Activated CD8-positive, alpha-beta T cell treated with anti-CD3 and anti-CD28 coated beads, Interleukin-2, amount 10 ng/mL, durations not matched to agents 7 days and 5 days (primary cell): Measurements from ENCODE around the gene ARHGAP26. TPM values are rescaled to one million over a fixed set of nuclear protein-coding genes. Genes with fewer than 3 reads are reported as not detected.

Source experiments
- ATAC-seq: fragments of 150-1000 bp; cut with Tn5 transposase; one replicate; pipeline ENCODE4 v1.10.0; 2021; ENCODE audit warnings: moderate library complexity
- CTCF ChIA-PET: fragments of 350-600 bp; sonication (Branson Sonifier 250); formaldehyde crosslinking; loops from one replicate; lab custom pipeline; 2021; ENCODE audit warnings: antibody characterized with exemption; lab: Charles Lee
- POLR2A ChIA-PET: fragments of 350-600 bp; sonication (Branson Sonifier 250); formaldehyde crosslinking; loops from one replicate; lab custom pipeline; 2021; ENCODE audit warnings: antibody characterized with exemption; lab: Charles Lee
- DNase-seq: peaks from one replicate; pipeline ENCODE4 v3.0.0-alpha.2; 2020
- H3K27ac Mint-ChIP-seq: one replicate; pipeline ENCODE4 v1.8.0; 2021; ENCODE audit warnings: mild to moderate bottlenecking, mixed read lengths
- H3K27me3 Mint-ChIP-seq: one replicate; pipeline ENCODE4 v1.8.0; 2021; ENCODE audit warnings: low read depth, mixed read lengths
- H3K36me3 Mint-ChIP-seq: one replicate; pipeline ENCODE4 v1.8.0; 2021; ENCODE audit warnings: low read depth, mixed read lengths
- H3K4me1 Mint-ChIP-seq: one replicate; pipeline ENCODE4 v1.8.0; 2021; ENCODE audit warnings: low read depth, mixed read lengths
- H3K4me3 Mint-ChIP-seq: one replicate; pipeline ENCODE4 v1.8.0; 2021; ENCODE audit warnings: mild to moderate bottlenecking, mixed read lengths
- H3K9me3 Mint-ChIP-seq: one replicate; pipeline ENCODE4 v1.8.0; 2022; ENCODE audit warnings: mixed read lengths; ENCODE audit not compliant: insufficient read depth
- total RNA-seq, 2 experiments: library from RNA; stranded (reverse); gene quantifications; one replicate each; pipeline ENCODE4 v1.2.3, GENCODE V29; 2021

ARHGAP26 gene
- total RNA-seq, 2 experiments from 2014 or later = 25.4 to 30.3 TPM

DNA sequence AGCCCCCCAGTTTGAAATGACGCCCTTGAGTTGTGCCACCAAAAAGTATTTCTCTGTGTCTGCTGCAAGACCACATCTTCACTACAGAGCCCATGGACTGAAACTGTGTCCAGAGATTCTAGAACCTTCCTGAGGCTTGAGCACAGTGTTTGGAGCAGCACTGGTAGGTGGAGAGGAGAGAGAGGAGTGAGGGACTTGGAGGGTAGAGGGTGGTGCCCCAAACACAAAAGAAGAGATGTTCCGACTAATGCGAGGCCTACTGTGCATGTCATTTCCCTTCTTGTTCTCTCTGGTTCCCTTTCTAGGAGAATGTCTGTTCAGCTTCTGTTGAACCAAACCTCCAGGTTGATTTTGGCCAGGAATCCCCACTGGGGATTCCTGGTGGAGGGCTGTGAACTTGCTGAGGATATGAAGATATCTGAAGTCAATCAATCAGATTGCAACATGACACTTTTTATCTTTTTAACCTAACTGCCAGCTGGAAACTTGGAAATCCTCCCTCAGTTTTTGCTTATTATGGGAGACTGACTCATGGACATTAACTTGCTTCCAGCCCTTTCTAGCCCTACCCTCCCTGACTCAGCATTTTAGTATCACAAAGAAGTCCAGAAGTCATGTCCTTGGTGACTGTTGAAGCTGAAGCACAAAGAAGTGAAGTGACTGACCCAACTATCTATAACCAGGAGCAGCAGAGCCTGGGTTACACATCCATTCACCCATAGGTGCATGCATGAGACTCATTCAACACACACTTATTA is 478.8 kb downstream of the ARHGAP26 start:
- peaks cover 2% of the 10 kb centered on the region for H3K27me3 Mint-ChIP-seq
- DNase-seq = no peak
- CTCF ChIA-PET = no interaction called here
- POLR2A ChIA-PET = no interaction called here
- no peak overlapping the region for H3K4me3 Mint-ChIP-seq
- no peaks in the 10 kb centered on the region for H3K4me1 Mint-ChIP-seq
- no peaks in the 10 kb centered on the region for H3K9me3 Mint-ChIP-seq
- H3K36me3 Mint-ChIP-seq = no peaks in the 10 kb centered on the region
- no peak overlapping the region for H3K27ac Mint-ChIP-seq
- ATAC-seq = no peak

- H3K27ac Mint-ChIP-seq = no peak overlapping the region
- H3K4me1 Mint-ChIP-seq = no peaks in the 10 kb centered on the region
- POLR2A ChIA-PET = interaction anchor here (0.5 to 0.6 kb wide), 2 partner anchors 22 to 906 kb away, joined by 3 to 4 read pairs; no protein-coding TSS in a partner anchor
These were observed 479.7 kb downstream of the ARHGAP26 start for GRCh38 chr5:143249851-143250250.

GRCh38 chr5:143251190-143251589 is 481.0 kb downstream of the ARHGAP26 start:
- H3K4me1 Mint-ChIP-seq = no peaks in the 10 kb centered on the region
- no peak overlapping the region for H3K4me3 Mint-ChIP-seq

More at GRCh38 chr5:143249851-143250250, 479.7 kb downstream of the ARHGAP26 start:
- CTCF ChIA-PET = no interaction called here
- H3K36me3 Mint-ChIP-seq = no peaks in the 10 kb centered on the region
- no peaks in the 10 kb centered on the region for H3K9me3 Mint-ChIP-seq
- no peak overlapping the region for H3K4me3 Mint-ChIP-seq
- DNase-seq (no peak), ATAC-seq (no peak)
- H3K27me3 Mint-ChIP-seq = peaks cover 2% of the 10 kb centered on the region

DNA sequence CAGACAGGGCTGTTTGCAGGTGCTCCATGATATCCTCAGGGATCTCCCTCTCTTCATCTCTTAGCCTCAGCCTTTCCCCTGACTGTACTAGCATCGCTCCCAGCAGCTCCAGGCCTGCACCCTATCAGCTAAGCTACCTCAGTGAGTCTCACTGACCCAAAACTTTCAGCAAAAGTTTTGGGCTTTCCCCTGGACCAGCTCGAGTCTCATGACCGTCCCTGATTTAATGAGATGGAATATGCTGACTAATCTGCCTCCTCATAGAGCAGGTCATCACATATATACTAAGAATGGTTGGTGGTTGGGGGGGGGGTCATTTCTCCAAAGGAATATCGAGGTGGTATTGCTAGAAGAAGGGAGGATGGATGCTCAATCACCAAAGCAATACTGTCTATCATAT is 481.8 kb downstream of the ARHGAP26 start:
- Mint-ChIP-seq H3K36me3 (no peaks in the 10 kb centered on the region), H3K4me1 (no peaks in the 10 kb centered on the region), H3K27me3 (peaks cover 2% of the 10 kb centered on the region), H3K4me3 (no peak overlapping the region), H3K27ac (no peak overlapping the region), H3K9me3 (no peaks in the 10 kb centered on the region)
- ChIA-PET POLR2A (no interaction called here), CTCF (no interaction called here)
- ATAC-seq (no peak), DNase-seq (no peak)

More at GRCh38 chr5:143251190-143251589, 481.0 kb downstream of the ARHGAP26 start:
- Mint-ChIP-seq H3K36me3 (no peaks in the 10 kb centered on the region), H3K27me3 (peaks cover 2% of the 10 kb centered on the region), H3K27ac (no peak overlapping the region), H3K9me3 (no peaks in the 10 kb centered on the region)
- CTCF ChIA-PET = no interaction called here
- POLR2A ChIA-PET = no interaction called here
- ATAC-seq (no peak), DNase-seq (no peak)

GRCh38 chr5:143254819-143255218 is 484.6 kb downstream of the ARHGAP26 start:
- no peaks in the 10 kb centered on the region for H3K9me3 Mint-ChIP-seq
- ChIA-PET POLR2A (no interaction called here), CTCF (interaction anchor here (0.6 kb wide), 1 partner anchor 29 kb away, joined by 3 read pairs; no protein-coding TSS in a partner anchor)
- H3K27me3 Mint-ChIP-seq = no peaks in the 10 kb centered on the region
- no peak overlapping the region for H3K4me3 Mint-ChIP-seq
- DNase-seq (no peak), ATAC-seq (no peak)
- H3K36me3 Mint-ChIP-seq = no peaks in the 10 kb centered on the region
- H3K4me1 Mint-ChIP-seq = no peaks in the 10 kb centered on the region
- no peak overlapping the region for H3K27ac Mint-ChIP-seq

GRCh38 chr5:143258559-143259253 is 488.5 kb downstream of the ARHGAP26 start:
- no peak overlapping the region for H3K27ac Mint-ChIP-seq
- ATAC-seq (no peak), DNase-seq (no peak)
- ChIA-PET POLR2A (no interaction called here), CTCF (no interaction called here)
- no peaks in the 10 kb centered on the region for H3K4me1 Mint-ChIP-seq
- H3K9me3 Mint-ChIP-seq = no peaks in the 10 kb centered on the region
- no peak overlapping the region for H3K4me3 Mint-ChIP-seq
- H3K36me3 Mint-ChIP-seq = no peaks in the 10 kb centered on the region
- no peaks in the 10 kb centered on the region for H3K27me3 Mint-ChIP-seq

GRCh38 chr5:143259254-143259605 is 489.1 kb downstream of the ARHGAP26 start:
- CTCF ChIA-PET = no interaction called here
- H3K27me3 Mint-ChIP-seq = no peaks in the 10 kb centered on the region

GRCh38 chr5:143261748-143262392 is 491.7 kb downstream of the ARHGAP26 start:
- ChIA-PET CTCF (no interaction called here), POLR2A (no interaction called here)
- Mint-ChIP-seq H3K27me3 (no peaks in the 10 kb centered on the region), H3K9me3 (peaks cover 8% of the 10 kb centered on the region), H3K36me3 (no peaks in the 10 kb centered on the region), H3K4me3 (no peak overlapping the region), H3K27ac (no peak overlapping the region), H3K4me1 (no peaks in the 10 kb centered on the region)
- DNase-seq (no peak), ATAC-seq (no peak)

More at GRCh38 chr5:143259254-143259605, 489.1 kb downstream of the ARHGAP26 start:
- Mint-ChIP-seq H3K9me3 (no peaks in the 10 kb centered on the region), H3K36me3 (no peaks in the 10 kb centered on the region), H3K4me1 (no peaks in the 10 kb centered on the region), H3K27ac (no peak overlapping the region), H3K4me3 (no peak overlapping the region)
- DNase-seq = no peak
- ATAC-seq = no peak
- POLR2A ChIA-PET = no interaction called here

DNA sequence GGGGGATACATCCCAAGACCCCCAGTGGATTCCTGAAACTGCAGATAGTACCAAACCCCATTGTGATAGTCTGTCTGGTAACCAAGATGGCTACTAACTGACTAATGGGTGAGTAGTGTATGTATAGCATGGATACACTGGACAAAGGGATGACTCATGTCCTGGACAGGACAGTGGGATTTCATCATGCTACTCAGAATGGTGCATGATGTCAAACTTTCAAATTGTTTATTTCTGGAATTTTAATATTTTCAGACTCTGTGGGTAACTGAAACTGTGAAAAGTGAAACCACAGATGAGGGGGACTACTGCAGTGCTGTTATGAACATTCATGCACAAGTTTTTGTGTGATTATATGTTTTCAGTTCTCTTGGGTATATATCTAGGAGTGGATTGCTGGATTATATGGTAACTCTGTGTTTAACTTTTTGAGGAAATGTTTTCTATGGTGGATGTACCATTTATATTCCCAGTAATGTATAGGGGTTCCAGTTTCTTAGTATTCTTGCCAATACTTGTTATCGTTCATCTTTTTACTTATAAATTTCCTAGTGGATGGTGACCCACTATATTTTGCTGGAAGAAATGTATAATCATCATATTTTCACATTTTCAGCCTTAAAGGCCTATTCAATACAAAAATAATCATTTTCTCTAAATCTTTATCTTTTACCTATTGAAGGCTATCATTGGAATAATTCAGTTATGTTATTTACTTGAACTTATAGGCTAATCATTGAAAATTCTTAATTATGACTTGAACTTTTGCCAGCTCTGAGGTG is 492.4 kb downstream of the ARHGAP26 start:
- Mint-ChIP-seq H3K9me3 (peaks cover 9% of the 10 kb centered on the region), H3K27ac (no peak overlapping the region), H3K27me3 (no peaks in the 10 kb centered on the region), H3K4me3 (no peak overlapping the region), H3K36me3 (peaks cover 1% of the 10 kb centered on the region), H3K4me1 (no peaks in the 10 kb centered on the region)
- ChIA-PET CTCF (no interaction called here), POLR2A (no interaction called here)
- DNase-seq = no peak
- no peak for ATAC-seq

DNA sequence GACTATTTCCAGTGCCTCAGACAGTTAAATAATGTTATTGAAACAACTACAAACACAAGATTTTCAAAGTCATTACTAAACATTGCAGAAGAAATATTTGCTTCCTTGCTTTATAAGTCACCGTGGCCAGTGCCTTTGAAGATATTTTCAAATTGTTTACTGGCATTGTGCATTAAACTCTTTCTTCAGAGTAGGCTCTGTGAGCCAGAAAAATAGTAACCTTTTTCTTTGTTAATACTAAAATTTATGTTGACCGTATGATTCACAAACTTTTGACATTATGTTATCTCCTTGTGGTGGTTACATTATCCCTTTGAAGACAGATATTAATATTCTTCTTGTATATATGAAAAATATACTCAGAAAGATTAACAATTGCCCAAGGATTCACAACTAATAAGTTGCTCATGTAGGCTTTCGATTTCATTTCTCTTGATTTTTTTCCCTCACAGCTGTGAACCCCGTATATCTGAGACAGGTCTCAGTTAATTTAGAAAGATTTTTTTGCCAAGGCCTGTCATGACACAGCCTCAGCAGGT is 493.2 kb downstream of the ARHGAP26 start:
- DNase-seq = no peak
- no peaks in the 10 kb centered on the region for H3K4me1 Mint-ChIP-seq
- ChIA-PET POLR2A (no interaction called here), CTCF (no interaction called here)
- peaks cover 9% of the 10 kb centered on the region for H3K9me3 Mint-ChIP-seq
- H3K36me3 Mint-ChIP-seq = peaks cover 1% of the 10 kb centered on the region
- H3K4me3 Mint-ChIP-seq = no peak overlapping the region
- H3K27me3 Mint-ChIP-seq = no peaks in the 10 kb centered on the region
- H3K27ac Mint-ChIP-seq = no peak overlapping the region
- no peak for ATAC-seq

- DNase-seq (no peak), ATAC-seq (no peak)
- ChIA-PET POLR2A (no interaction called here), CTCF (no interaction called here)
- H3K4me1 Mint-ChIP-seq = no peaks in the 10 kb centered on the region
- no peak overlapping the region for H3K27ac Mint-ChIP-seq
- H3K36me3 Mint-ChIP-seq = peaks cover 1% of the 10 kb centered on the region
- H3K4me3 Mint-ChIP-seq = no peak overlapping the region
- H3K27me3 Mint-ChIP-seq = no peaks in the 10 kb centered on the region
- H3K9me3 Mint-ChIP-seq = peaks cover 18% of the 10 kb centered on the region
These were observed 495.8 kb downstream of the ARHGAP26 start for GRCh38 chr5:143265995-143266394.
